Stimulated activated CD4-positive, alpha-beta T cell treated with anti-CD3 and anti-CD28 coated beads, Interleukin-1b, Interleukin-23, amount 100 ng/mL, for 1 hour (primary cell): ENCODE results near the gene MEIOSIN.

Source experiments
- DNase-seq, 2 donors: peaks; one replicate each; pipeline ENCODE4 v3.0.0-alpha.2; 2020; ENCODE audit warnings: low read depth in 2 of 2

Gene MEIOSIN

GRCh38 chr19:45779231-45780145, 46.2 kb downstream of the MEIOSIN start:
- peak; percentile 41 to 91 for DNase-seq

- DNase-seq = no peak
These were observed 46.9 kb downstream of the MEIOSIN start for GRCh38 chr19:45780146-45780447.

- no peak for DNase-seq
These were observed 47.4 kb downstream of the MEIOSIN start for GRCh38 chr19:45780448-45781213.

GRCh38 chr19:45781214-45782161, 48.2 kb downstream of the MEIOSIN start:
- DNase-seq = no peak

- DNase-seq = no peak
These were observed 49.0 kb downstream of the MEIOSIN start, which contains the start of gene DMPK for GRCh38 chr19:45782162-45782691. DMPK (minus strand) TSS chr19:45782490; CDS start chr19:45782352, 138 bp downstream.

- no peak for DNase-seq
These were observed 49.9 kb downstream of the MEIOSIN start for GRCh38 chr19:45782820-45783785.

- no peak for DNase-seq
These were observed 50.9 kb downstream of the MEIOSIN start for GRCh38 chr19:45784096-45784495.

- DNase-seq = no peak
These were observed 51.9 kb downstream of the MEIOSIN start for GRCh38 chr19:45785097-45785496.

GRCh38 chr19:45785781-45786532, 52.7 kb downstream of the MEIOSIN start:
- no peak for DNase-seq

GRCh38 chr19:45786533-45786894, 53.3 kb downstream of the MEIOSIN start:
- DNase-seq = no peak

- DNase-seq = no peak
These were observed 56.0 kb downstream of the MEIOSIN start for GRCh38 chr19:45789035-45789786.

GRCh38 chr19:45790942-45791341, 57.7 kb downstream of the MEIOSIN start:
- DNase-seq = no peak

- DNase-seq = no peak
These were observed 58.7 kb downstream of the MEIOSIN start for GRCh38 chr19:45791744-45792469.

- DNase-seq = peak; percentile 98 to 99
These were observed 59.4 kb downstream of the MEIOSIN start, which contains the start of gene DMWD for GRCh38 chr19:45792470-45793177. DMWD (minus strand) TSS chr19:45792845; CDS start chr19:45792756, 89 bp downstream.

GRCh38 chr19:45793178-45793564, 59.9 kb downstream of the MEIOSIN start:
- DNase-seq = no peak

- no peak for DNase-seq
These were observed 60.6 kb downstream of the MEIOSIN start for GRCh38 chr19:45793876-45794275.

- DNase-seq = no peak
These were observed 61.4 kb downstream of the MEIOSIN start for GRCh38 chr19:45794627-45795026.
